HG03196 (cell line): Measurements from ENCODE around the gene TLX2.

ENCODE experiments used
- ATAC-seq: cut with Tn5 transposase; IDR thresholded peaks from one replicate; pipeline ENCODE4 v1.9.1; 2021; ENCODE audit not compliant: unreplicated experiment

The TLX2 gene

GRCh38 chr2:74511104-74511989 lies 2.9 kb upstream of the TLX2 start:
- ATAC-seq = no peak

GRCh38 chr2:74512744-74513604 lies 1.3 kb upstream of the TLX2 start:
- ATAC-seq = no peak

DNA sequence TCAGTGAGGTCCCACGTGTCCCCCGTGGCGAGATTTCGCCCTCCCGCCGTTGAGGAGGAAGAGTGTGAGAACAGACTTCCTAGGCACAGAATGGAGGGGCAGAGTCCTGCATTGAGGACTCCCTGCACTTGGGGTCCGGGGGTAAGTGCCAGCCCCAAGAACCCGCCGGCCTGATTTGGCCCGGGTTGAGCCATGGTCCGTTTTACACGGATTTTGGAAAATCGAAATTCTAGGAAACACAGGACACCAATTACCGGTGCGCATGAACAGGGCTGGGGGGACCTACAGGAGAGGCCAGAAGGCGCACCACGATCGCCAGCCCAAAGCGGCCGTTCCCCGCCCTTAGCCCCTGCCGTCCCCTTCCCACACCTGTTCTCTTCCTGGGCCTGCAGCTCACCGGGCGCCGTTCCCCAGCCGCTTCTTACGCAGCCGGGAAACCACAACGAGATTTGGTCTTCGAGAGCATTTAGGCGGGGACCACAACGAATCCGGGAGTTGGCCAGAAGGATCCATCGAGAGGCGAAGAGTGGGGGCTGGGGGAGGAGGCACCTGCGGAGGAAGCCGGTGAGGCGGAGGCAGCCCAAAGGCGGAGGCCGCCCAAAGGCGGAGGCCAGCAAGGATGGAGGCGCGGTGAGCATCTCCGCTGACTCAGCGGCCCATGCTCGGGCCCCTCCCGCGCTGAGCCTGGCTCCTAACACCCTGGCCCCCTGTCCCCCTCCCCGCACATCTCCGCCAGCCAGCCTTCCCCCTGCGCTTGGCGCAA lies 464 bp upstream of the TLX2 start:
- ATAC-seq = no peak

DNA sequence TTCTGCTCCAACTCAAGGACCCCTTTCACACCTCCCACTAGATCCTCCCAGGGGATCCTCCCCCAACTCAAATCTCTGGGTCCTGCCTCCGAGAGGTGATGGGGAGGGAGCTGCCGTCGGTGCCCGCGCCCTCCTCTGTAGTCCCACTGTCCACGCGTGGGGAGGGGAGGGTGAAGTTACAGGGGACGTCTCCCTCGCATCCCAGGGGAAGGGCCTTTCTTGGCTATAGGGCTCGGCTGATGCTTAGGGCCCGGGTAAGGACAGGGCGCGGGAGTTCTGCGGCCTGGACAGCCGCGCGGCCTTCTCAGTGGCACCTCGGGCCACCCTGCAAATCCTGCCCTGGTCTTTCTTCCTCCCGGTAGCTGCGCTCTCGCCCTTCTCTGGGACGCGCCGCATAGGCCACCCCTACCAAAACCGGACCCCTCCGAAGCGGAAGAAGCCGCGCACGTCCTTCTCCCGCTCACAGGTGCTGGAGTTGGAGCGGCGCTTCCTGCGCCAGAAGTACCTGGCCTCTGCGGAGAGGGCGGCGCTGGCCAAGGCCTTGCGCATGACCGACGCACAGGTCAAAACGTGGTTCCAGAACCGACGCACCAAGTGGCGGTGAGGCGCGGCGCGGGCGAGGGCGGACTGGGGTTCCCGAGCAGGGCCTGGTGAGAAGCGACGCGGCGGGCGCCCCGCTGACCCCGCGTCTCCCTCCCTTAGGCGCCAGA lies 1.2 kb downstream of the TLX2 start:
- ATAC-seq = no peak

DNA sequence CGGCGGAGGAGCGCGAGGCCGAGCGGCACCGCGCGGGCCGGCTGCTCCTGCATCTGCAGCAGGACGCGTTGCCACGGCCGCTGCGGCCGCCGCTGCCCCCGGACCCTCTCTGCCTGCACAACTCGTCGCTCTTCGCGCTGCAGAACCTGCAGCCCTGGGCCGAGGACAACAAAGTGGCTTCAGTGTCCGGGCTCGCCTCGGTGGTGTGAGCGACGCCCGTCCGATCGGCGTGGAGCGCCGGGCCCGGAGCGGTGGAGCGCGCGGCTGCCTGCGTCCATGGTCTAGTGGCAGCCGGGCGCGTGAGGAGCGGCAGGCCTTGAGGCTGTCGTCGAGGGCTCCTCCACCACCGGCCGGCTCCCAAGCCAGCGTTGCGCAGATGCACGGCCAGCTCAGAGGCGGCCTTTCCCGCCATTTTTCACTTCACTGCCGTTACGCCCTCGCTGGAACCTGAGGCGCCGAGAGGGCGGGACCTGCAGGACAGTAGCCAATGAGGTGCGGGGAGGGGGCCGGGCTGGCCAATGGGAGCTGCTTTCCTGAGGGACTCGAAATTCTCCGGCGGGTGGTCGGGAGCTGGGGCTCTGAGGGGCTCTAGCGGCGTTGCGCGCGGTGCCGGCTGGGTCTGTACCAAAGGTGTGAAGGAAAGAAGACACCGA lies 1.9 kb downstream of the TLX2 start:
- ATAC-seq = no peak

GRCh38 chr2:74516650-74517049 lies 2.4 kb downstream of the TLX2 start:
- ATAC-seq = no peak

DNA sequence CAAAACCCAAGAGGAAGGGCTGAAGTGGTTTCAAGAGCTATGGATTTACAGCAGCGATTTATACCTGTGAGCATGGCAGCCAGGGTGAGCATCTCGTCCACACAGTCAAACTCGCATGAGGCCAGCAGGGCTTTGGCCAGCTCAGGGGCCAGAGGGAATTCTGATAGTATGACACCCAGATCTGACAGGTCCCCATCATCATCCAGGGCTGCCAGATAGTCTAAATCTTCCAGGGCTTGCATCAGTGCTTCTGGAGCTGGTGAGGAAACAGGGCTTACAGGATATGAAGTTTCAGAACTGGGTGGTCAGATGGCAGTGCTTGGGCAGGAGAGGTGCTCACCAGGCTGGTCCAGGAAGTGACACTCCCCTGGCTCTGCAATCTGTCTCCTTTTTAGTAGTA lies 8.3 kb downstream of the TLX2 start:
- ATAC-seq = no peak

- ATAC-seq = no peak
These were observed 9.8 kb downstream of the TLX2 start for GRCh38 chr2:74524005-74524404.

DNA sequence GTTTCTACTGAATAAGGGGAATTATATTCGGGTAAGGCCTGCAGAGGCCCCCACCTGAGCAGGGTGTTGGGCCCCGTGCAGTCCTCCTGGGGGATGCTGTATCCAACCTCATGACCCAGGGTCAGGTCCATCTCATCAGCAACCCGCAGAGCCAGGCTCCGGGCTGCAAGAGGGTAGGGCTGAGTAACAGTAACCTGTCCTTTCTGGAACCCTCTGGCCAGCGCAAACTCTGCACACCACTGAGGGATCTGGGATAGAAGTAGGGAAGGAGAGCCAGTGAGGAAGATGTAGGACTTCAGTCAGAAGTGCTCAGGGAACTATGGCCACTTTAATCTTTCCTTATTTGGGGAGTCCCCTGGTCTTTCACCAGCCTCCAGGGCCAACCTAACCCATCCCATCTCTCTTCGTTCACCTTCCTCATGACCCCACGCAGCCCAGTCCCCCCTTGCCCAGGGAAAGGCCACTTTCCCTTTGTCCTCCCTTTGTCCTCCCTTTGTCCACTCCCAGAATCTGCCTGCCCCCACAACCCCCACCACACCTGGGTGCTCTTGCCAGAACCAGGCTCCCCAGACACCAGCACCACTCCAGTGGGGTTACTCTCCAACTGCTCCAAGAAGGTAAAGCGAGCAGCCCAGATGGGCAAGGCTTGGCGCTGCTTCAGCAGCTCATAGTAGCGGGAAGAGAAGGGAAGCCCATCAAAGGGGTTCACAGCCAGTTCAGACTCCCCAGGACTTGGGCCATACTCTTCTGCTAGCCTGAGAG lies 10.9 kb downstream of the TLX2 start:
- ATAC-seq = no peak

GRCh38 chr2:74525717-74526648 lies 11.7 kb downstream of the TLX2 start, which contains the start of gene DQX1:
Gene DQX1 (minus strand): TSS chr2:74526231. CDS start chr2:74525729, 502 bp downstream.
- no peak for ATAC-seq

- no peak for ATAC-seq
These were observed 12.5 kb downstream of the TLX2 start for GRCh38 chr2:74526649-74527230.

GRCh38 chr2:74527741-74528140 lies 13.5 kb downstream of the TLX2 start:
- ATAC-seq = no peak

GRCh38 chr2:74528600-74529356 lies 14.5 kb downstream of the TLX2 start:
- peak; percentile 7 for ATAC-seq

DNA sequence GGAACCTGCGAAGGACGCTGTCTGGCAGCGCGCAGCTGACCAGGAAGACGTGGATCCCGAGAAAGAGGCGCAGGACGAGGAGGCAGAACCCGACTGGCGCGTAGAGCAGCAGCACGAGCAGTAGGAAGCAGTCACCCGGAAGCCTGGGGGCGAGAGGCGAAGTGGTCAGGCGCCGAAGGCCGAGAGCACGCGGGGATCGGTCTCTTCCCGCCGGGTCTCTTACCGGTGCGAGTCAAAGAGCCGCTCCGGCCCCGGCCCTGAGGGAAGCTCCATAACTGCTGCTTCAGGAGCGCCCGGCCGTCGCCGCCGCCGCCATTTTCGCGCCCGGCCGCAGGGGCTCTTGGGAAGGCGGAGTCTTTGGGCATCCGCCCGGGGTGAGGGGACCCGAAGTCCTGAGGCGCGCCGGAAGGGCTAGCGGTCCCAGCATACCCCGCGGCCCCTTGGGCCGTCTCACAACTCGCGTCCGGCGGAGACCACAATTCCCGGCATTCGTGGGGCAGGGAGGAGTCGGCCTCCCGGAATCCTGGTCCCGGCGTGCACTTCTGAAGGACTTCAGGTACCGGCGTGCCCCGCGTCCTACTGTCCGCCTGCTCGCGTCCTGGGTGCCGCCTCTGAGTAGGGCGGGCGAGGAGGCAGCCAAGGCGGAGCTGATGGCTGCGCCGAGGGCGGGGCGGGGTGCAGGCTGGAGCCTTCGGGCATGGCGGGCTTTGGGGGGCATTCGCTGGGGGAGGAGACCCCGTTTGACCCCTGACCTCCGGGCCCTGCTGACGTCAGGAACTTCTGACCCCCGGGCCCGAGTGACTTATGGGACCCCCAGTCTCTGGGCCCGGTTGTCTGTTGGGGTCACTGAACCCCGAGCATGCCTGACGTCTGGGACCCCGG lies 15.3 kb downstream of the TLX2 start, which contains the start of the genes AUP1 and HTRA2:
Gene AUP1 (minus strand): TSS at position 350 of the 882 bp plus-strand sequence. CDS start 77 bp downstream, at position 273.
Gene HTRA2 (plus strand): TSS at position 577 of the 882 bp plus-strand sequence. CDS start 74 bp downstream, at position 651.
- peak; percentile 76 for ATAC-seq

DNA sequence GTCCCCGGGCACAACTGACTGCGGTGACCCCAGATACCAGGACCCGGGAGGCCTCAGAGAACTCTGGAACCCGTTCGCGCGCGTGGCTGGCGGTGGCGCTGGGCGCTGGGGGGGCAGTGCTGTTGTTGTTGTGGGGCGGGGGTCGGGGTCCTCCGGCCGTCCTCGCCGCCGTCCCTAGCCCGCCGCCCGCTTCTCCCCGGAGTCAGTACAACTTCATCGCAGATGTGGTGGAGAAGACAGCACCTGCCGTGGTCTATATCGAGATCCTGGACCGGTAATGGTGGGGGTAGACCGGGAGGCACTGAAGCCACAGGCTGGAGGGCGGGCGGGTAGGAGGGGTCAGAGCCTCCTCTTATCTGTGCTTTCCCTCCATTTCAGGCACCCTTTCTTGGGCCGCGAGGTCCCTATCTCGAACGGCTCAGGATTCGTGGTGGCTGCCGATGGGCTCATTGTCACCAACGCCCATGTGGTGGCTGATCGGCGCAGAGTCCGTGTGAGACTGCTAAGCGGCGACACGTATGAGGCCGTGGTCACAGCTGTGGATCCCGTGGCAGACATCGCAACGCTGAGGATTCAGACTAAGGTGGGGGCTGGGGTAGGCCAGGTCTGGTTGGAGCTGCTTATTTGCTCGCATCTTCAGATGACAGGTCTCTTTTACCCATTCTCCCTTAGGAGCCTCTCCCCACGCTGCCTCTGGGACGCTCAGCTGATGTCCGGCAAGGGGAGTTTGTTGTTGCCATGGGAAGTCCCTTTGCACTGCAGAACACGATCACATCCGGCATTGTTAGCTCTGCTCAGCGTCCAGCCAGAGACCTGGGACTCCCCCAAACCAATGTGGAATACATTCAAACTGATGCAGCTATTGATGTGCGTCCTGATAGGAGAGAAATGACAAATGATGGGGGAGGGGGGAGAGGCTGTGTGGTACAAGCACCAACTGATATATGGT lies 16.3 kb downstream of the TLX2 start:
- peak; percentile 29 for ATAC-seq
